Measurements from ENCODE around the gene MVP. TPM values are rescaled to one million over a fixed set of nuclear protein-coding genes. Genes with fewer than 3 reads are reported as not detected.
A peak's percentile ranks its signal among the peaks of the same experiment; 100 is the strongest.

Gene MVP
- total and polyA plus RNA-seq, 5 donors from 2014 or later: 116 to 163 (median 143) TPM

DNA sequence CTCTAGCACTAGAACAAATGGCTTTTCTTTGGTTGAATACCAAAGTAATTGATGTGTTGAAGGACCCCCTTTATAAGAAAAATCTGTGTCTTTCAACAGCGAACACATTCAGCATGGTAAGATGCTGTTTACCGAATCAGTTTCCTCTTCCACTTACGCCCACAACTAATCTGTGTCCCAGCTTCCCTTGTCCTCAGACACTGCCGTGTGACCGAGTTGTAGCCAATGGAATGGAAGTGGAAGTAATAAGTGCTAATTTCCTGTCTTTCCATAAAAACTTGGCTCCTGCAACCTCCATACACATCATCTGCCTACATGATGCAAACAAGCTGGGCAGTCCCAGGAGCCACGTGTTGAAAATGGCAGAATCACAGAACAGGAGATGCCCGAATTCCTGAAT, 32.4 kb downstream of the MVP start:
- peaks cover 0 to 10% (median 1%) of the 10 kb centered on the region in 4 donors for H3K4me1 Mint-ChIP-seq
- no peak overlapping the region for H3K27ac ChIP-seq (ENCODE audit: insufficient read depth, low read length, poor library complexity, severe bottlenecking)
- no peak overlapping the region for H3K4me3 ChIP-seq (ENCODE audit: low read depth, low read length)
- peaks cover 2% of the 10 kb centered on the region for H3K36me3 ChIP-seq (ENCODE audit: control insufficient read depth, insufficient read depth, low read length)
- H3K27me3 Mint-ChIP-seq: no peaks in the 10 kb centered on the region
- H3K9me3 ChIP-seq (ENCODE audit: control insufficient read depth in 2 of 2, low read length in 2 of 2): no peaks in the 10 kb centered on the region
- DNase-seq (no peak), ATAC-seq (ENCODE audit: low read depth in 2 of 2) (no peak)
- peaks cover 8% of the 10 kb centered on the region for H3K36me3 Mint-ChIP-seq
- H3K4me1 ChIP-seq (ENCODE audit: control insufficient read depth, insufficient read depth, low read length, poor library complexity, severe bottlenecking): no peaks in the 10 kb centered on the region
- H3K27me3 ChIP-seq (ENCODE audit: control insufficient read depth, insufficient read depth, low read length): no peaks in the 10 kb centered on the region
- no peak overlapping the region for H3K4me3 Mint-ChIP-seq
- no peak overlapping the region for H3K27ac Mint-ChIP-seq
- H3K9me3 Mint-ChIP-seq: no peaks in the 10 kb centered on the region

DNA sequence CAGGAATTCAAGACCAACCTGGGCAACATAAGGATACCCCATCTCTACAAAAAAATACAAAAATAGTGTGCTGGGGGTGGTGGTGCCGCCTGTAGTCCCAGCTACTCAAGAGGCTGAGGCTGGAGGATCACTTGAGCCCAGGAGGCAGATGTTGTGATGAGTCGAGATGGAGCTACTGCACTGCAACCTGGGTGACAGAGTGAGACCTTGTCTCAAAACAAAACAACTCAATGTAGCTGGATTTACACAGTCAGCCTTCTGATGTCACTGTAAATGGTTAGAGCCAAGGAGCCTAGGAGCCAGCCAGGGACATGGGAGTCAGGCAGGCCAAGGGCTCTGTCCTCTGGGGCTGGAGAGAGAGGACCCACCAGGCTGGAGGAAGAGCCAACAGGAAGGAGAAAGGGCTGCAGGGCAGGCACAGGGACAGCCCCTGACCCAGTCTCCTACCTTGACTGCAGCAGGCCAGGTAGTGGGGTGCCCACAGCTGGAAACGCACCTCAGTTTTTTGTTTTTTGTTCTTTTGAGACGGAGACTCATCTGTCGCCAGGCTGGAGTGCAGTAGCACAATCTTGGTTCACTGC, 34.3 kb downstream of the MVP start:
- peaks cover 19% of the 10 kb centered on the region for H3K36me3 Mint-ChIP-seq
- H3K4me3 Mint-ChIP-seq: no peak overlapping the region
- no peaks in the 10 kb centered on the region for H3K4me1 ChIP-seq (ENCODE audit: control insufficient read depth, insufficient read depth, low read length, poor library complexity, severe bottlenecking)
- no peaks in the 10 kb centered on the region for H3K27me3 Mint-ChIP-seq
- H3K27ac ChIP-seq (ENCODE audit: insufficient read depth, low read length, poor library complexity, severe bottlenecking): no peak overlapping the region
- ATAC-seq (ENCODE audit: low read depth in 2 of 2) (no peak), DNase-seq (no peak)
- H3K27ac Mint-ChIP-seq: peak overlapping the region in 1 of 3 donors; percentile 92
- no peaks in the 10 kb centered on the region for H3K9me3 ChIP-seq (ENCODE audit: control insufficient read depth in 2 of 2, low read length in 2 of 2)
- no peaks in the 10 kb centered on the region for H3K27me3 ChIP-seq (ENCODE audit: control insufficient read depth, insufficient read depth, low read length)
- peaks cover 0 to 9% (median 5%) of the 10 kb centered on the region in 4 donors for H3K4me1 Mint-ChIP-seq
- H3K4me3 ChIP-seq (ENCODE audit: low read depth, low read length): no peak overlapping the region
- peaks cover 12% of the 10 kb centered on the region for H3K36me3 ChIP-seq (ENCODE audit: control insufficient read depth, insufficient read depth, low read length)
- no peaks in the 10 kb centered on the region for H3K9me3 Mint-ChIP-seq

- Mint-ChIP-seq H3K4me3 (peak overlapping the region in 2 of 4 donors; percentile 6 to 64), H3K27me3 (no peaks in the 10 kb centered on the region)
- H3K9me3 ChIP-seq (ENCODE audit: control insufficient read depth in 2 of 2, low read length in 2 of 2): no peaks in the 10 kb centered on the region
Measured at GRCh38 chr16:29857133-29857760, 37.0 kb downstream of the MVP start.

DNA sequence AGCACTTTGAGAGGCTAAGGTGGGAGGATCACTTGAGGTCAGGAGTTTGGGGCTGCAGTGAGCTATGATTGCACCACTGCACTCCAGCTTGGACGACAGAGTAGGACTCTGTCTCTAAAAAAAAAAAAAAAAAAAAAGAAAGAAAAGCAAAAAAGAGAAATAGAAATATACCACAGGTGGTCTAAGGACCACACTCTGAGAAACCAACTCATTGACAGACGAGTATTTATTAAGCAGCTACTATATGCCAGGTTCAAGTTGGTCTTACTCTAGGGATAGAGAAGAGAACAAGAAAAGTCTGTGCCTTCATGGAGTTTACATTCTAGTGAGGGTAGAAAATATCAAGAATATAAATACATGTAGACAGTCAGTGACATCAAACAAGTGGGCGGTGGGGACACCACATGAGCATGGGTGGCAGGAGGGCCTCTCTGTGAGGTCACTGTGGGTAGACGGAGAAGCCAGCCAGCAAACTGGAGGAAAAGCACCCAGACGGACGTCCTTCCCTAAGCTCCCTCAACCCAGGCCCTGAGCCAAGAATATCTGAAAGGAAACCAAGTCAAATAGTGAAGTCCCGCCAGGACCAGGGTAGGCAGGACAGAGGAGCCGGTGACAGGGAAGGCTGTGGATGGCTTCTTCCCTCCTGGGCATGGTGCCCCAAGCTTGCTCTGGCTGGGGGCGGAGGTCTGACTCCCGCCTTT, 38.0 kb downstream of the MVP start:
- H3K27me3 ChIP-seq (ENCODE audit: control insufficient read depth, insufficient read depth, low read length): no peaks in the 10 kb centered on the region
- Mint-ChIP-seq H3K36me3 (peaks cover 23% of the 10 kb centered on the region), H3K4me1 (peaks cover 5 to 34% (median 14%) of the 10 kb centered on the region in 4 donors), H3K4me3 (peak overlapping the region in 2 of 4 donors; percentile 26 to 52), H3K9me3 (no peaks in the 10 kb centered on the region), H3K27ac (no peak overlapping the region), H3K27me3 (no peaks in the 10 kb centered on the region)
- H3K27ac ChIP-seq (ENCODE audit: insufficient read depth, low read length, poor library complexity, severe bottlenecking): no peak overlapping the region
- peaks cover 21% of the 10 kb centered on the region for H3K4me1 ChIP-seq (ENCODE audit: control insufficient read depth, insufficient read depth, low read length, poor library complexity, severe bottlenecking)
- ATAC-seq (ENCODE audit: low read depth in 2 of 2) (no peak), DNase-seq (no peak)
- peaks cover 25% of the 10 kb centered on the region for H3K36me3 ChIP-seq (ENCODE audit: control insufficient read depth, insufficient read depth, low read length)
- no peaks in the 10 kb centered on the region for H3K9me3 ChIP-seq (ENCODE audit: control insufficient read depth in 2 of 2, low read length in 2 of 2)
- no peak overlapping the region for H3K4me3 ChIP-seq (ENCODE audit: low read depth, low read length)

More at GRCh38 chr16:29857133-29857760, 37.0 kb downstream of the MVP start:
- ATAC-seq (ENCODE audit: low read depth in 2 of 2) (no peak), DNase-seq (no peak)
- Histone ChIP-seq H3K4me3 (ENCODE audit: low read depth, low read length) (no peak overlapping the region), H3K27me3 (ENCODE audit: control insufficient read depth, insufficient read depth, low read length) (no peaks in the 10 kb centered on the region), H3K27ac (ENCODE audit: insufficient read depth, low read length, poor library complexity, severe bottlenecking) (no peak overlapping the region), H3K36me3 (ENCODE audit: control insufficient read depth, insufficient read depth, low read length) (peaks cover 25% of the 10 kb centered on the region), H3K4me1 (ENCODE audit: control insufficient read depth, insufficient read depth, low read length, poor library complexity, severe bottlenecking) (peaks cover 14% of the 10 kb centered on the region)
- H3K4me1 Mint-ChIP-seq: peaks cover 5 to 27% (median 12%) of the 10 kb centered on the region in 4 donors
- H3K27ac Mint-ChIP-seq: peak overlapping the region in 1 of 3 donors; percentile 87
- H3K9me3 Mint-ChIP-seq: no peaks in the 10 kb centered on the region
- peaks cover 23% of the 10 kb centered on the region for H3K36me3 Mint-ChIP-seq

GRCh38 chr16:29858974-29859373, 38.7 kb downstream of the MVP start:
- peak overlapping the region in 3 of 4 donors; percentile 21 to 64 (median 61) for H3K4me3 Mint-ChIP-seq
- H3K27me3 ChIP-seq (ENCODE audit: control insufficient read depth, insufficient read depth, low read length): no peaks in the 10 kb centered on the region
- DNase-seq (no peak), ATAC-seq (ENCODE audit: low read depth in 2 of 2) (no peak)
- H3K9me3 ChIP-seq (ENCODE audit: control insufficient read depth in 2 of 2, low read length in 2 of 2): no peaks in the 10 kb centered on the region
- H3K27me3 Mint-ChIP-seq: peaks cover 4% of the 10 kb centered on the region
- H3K36me3 Mint-ChIP-seq: peaks cover 23% of the 10 kb centered on the region
- peaks cover 27% of the 10 kb centered on the region for H3K4me1 ChIP-seq (ENCODE audit: control insufficient read depth, insufficient read depth, low read length, poor library complexity, severe bottlenecking)
- H3K4me1 Mint-ChIP-seq: peaks cover 5 to 39% (median 16%) of the 10 kb centered on the region in 4 donors
- H3K27ac Mint-ChIP-seq: no peak overlapping the region
- no peak overlapping the region for H3K27ac ChIP-seq (ENCODE audit: insufficient read depth, low read length, poor library complexity, severe bottlenecking)
- no peak overlapping the region for H3K4me3 ChIP-seq (ENCODE audit: low read depth, low read length)
- peaks cover 25% of the 10 kb centered on the region for H3K36me3 ChIP-seq (ENCODE audit: control insufficient read depth, insufficient read depth, low read length)
- no peaks in the 10 kb centered on the region for H3K9me3 Mint-ChIP-seq

GRCh38 chr16:29860218-29860617, 40.0 kb downstream of the MVP start:
- H3K4me3 Mint-ChIP-seq: peak overlapping the region in 3 of 4 donors; percentile 86 to 98 (median 96)
- Histone ChIP-seq H3K36me3 (ENCODE audit: control insufficient read depth, insufficient read depth, low read length) (peaks cover 25% of the 10 kb centered on the region), H3K4me3 (ENCODE audit: low read depth, low read length) (no peak overlapping the region), H3K9me3 (ENCODE audit: control insufficient read depth in 2 of 2, low read length in 2 of 2) (no peaks in the 10 kb centered on the region), H3K27ac (ENCODE audit: insufficient read depth, low read length, poor library complexity, severe bottlenecking) (no peak overlapping the region), H3K4me1 (ENCODE audit: control insufficient read depth, insufficient read depth, low read length, poor library complexity, severe bottlenecking) (peaks cover 27% of the 10 kb centered on the region), H3K27me3 (ENCODE audit: control insufficient read depth, insufficient read depth, low read length) (no peaks in the 10 kb centered on the region)
- DNase-seq: no peak
- H3K4me1 Mint-ChIP-seq: peaks cover 5 to 39% (median 16%) of the 10 kb centered on the region in 4 donors
- no peak for ATAC-seq (ENCODE audit: low read depth in 2 of 2)
- H3K36me3 Mint-ChIP-seq: peaks cover 23% of the 10 kb centered on the region
- H3K9me3 Mint-ChIP-seq: no peaks in the 10 kb centered on the region
- H3K27me3 Mint-ChIP-seq: peaks cover 9% of the 10 kb centered on the region
- H3K27ac Mint-ChIP-seq: peak overlapping the region in 2 of 3 donors; percentile 48 to 65

DNA sequence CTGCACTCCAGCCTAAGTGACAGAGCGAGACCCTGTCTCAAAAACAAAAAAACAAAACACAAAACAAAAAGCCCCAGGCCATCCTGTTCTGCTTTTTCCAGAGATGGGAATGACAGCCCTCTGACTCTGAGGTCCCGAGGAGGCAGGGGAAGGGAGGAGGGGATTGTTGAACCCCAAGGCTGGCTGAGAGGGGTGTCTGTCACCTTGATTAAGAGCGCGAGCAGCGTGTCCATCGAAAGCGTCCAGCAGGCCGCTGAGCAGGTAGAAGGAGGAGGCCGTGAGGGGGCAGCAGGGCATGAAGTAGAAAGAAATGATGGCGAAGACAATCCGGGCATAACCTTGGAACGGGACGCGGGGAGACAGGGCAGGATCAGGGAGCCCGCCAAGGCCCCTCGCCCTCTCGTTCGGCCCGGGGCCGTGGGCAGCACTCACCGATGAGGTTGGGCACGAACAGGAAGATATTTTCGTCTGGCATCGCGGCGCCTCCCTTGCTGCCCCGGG, 42.2 kb downstream of the MVP start:
- Histone ChIP-seq H3K27me3 (ENCODE audit: control insufficient read depth, insufficient read depth, low read length) (no peaks in the 10 kb centered on the region), H3K4me1 (ENCODE audit: control insufficient read depth, insufficient read depth, low read length, poor library complexity, severe bottlenecking) (peaks cover 27% of the 10 kb centered on the region), H3K27ac (ENCODE audit: insufficient read depth, low read length, poor library complexity, severe bottlenecking) (peak overlapping the region; percentile 82), H3K9me3 (ENCODE audit: control insufficient read depth in 2 of 2, low read length in 2 of 2) (no peaks in the 10 kb centered on the region), H3K4me3 (ENCODE audit: low read depth, low read length) (peak overlapping the region; percentile 72), H3K36me3 (ENCODE audit: control insufficient read depth, insufficient read depth, low read length) (peaks cover 25% of the 10 kb centered on the region)
- H3K4me3 Mint-ChIP-seq: peak overlapping the region; percentile 86 to 99 (median 97)
- DNase-seq (no peak), ATAC-seq (ENCODE audit: low read depth in 2 of 2) (no peak)
- peak overlapping the region; percentile 94 to 98 (median 95) for H3K27ac Mint-ChIP-seq
- H3K27me3 Mint-ChIP-seq: peaks cover 9% of the 10 kb centered on the region
- H3K9me3 Mint-ChIP-seq: no peaks in the 10 kb centered on the region
- peaks cover 5 to 39% (median 15%) of the 10 kb centered on the region in 4 donors for H3K4me1 Mint-ChIP-seq
- peaks cover 18% of the 10 kb centered on the region for H3K36me3 Mint-ChIP-seq

Data from CD4-positive, CD25-positive, alpha-beta regulatory T cell (primary cell).